WI38 (cell line): ENCODE results near the gene PODNL1.

ENCODE experiments used
- H3K4me3 ChIP-seq: 2 replicates; pipeline ENCODE4 v1.5.1; 2011; ENCODE audit warnings: low read depth, mild to moderate bottlenecking, control low read depth, low read length
- TF ChIP-seq, protein P1 (sequence below): IDR thresholded peaks from 2 replicates; pipeline ENCODE4 v1.5.1; 2012; ENCODE audit warnings: low read depth, mild to moderate bottlenecking, control low read depth, low read length

The PODNL1 gene

DNA sequence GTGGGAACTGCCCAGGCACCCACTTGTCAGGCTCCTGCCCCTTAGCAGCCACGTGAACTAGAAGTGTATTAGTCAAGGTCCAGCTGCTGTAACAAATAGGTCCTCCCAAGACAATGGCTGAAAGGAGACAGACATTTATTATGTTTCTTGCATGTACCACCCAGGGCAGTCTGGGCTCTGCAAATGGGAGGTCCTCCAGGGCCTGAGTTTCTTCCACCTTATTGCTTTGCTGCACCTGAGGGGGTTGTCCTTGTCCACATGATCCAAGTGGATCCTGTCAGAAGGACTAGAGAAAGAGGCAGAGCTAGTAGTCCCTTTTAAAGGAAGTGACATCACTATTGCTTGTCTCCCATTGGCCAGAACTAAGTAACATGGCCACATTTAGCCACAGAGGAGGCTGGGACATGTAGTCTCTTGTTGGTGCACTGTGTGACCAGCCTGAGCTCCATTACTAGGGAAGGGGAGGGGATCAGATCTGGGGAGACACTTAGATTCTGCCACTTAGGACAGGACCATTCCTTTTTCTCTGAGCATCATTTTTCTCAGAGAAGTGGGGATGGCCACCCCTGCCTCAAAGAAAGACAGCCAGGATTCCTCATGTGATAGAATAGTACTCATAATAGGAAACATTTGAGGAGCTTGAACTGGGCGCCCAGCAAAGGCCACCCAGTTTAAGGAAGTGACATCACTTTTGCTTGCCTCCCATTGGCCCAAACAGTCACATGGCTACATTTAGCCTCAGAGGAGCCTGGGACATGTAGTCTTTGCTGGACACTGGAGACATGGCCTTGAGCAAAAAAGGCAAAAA is 17.1 kb downstream of the PODNL1 start:
- H3K4me3 ChIP-seq = no peak overlapping the region
- TF ChIP-seq, protein P1, sequence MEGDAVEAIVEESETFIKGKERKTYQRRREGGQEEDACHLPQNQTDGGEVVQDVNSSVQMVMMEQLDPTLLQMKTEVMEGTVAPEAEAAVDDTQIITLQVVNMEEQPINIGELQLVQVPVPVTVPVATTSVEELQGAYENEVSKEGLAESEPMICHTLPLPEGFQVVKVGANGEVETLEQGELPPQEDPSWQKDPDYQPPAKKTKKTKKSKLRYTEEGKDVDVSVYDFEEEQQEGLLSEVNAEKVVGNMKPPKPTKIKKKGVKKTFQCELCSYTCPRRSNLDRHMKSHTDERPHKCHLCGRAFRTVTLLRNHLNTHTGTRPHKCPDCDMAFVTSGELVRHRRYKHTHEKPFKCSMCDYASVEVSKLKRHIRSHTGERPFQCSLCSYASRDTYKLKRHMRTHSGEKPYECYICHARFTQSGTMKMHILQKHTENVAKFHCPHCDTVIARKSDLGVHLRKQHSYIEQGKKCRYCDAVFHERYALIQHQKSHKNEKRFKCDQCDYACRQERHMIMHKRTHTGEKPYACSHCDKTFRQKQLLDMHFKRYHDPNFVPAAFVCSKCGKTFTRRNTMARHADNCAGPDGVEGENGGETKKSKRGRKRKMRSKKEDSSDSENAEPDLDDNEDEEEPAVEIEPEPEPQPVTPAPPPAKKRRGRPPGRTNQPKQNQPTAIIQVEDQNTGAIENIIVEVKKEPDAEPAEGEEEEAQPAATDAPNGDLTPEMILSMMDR = no peak

DNA sequence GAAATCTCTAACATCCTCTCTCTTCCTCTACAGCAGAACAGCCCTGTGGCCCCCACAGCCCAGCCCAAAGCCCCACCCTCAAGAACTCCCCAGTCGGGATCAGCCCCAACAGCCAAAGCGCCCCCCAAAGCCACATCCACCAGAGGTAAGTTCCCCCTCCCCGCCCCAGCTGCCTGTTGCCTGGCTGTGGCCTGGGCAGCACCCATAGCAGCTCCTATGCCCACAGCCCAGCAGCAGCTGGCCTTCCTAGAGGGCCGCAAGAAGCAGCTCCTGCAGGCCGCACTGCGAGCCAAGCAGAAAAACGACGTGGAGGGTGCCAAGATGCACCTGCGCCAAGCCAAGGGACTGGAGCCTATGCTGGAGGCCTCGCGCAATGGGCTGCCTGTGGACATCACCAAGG is 17.7 kb downstream of the PODNL1 start:
- no peak overlapping the region for H3K4me3 ChIP-seq
- TF ChIP-seq, protein P1 = no peak

DNA sequence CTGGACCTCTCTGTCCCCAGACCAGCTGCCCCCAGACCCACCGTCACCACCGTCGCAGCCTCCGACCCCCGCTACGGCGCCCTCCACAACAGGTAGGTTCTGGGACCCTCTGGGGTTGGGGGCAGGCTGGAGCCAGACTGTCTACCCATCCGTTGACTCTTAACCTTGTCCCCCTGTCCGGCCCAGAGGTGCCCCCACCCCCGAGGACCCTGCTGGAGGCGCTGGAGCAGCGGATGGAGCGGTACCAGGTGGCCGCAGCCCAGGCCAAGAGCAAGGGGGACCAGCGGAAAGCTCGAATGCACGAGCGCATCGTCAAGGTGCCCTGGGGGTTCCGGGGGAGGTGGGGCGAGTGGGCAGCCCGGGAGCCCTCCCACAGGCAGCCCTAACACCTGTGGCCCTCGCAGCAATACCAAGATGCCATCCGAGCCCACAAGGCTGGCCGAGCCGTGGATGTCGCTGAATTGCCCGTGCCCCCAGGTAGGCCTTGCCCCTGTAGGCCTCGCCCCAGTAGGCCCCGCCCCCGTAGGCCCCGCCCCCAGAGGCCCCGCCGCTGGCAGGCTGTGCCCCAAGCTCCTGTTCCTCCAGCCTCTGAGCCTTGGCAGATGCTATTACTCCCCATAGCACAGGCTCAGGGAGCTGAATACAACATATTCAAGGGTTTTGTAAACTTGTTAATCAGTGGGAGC is 19.3 kb downstream of the PODNL1 start:
- TF ChIP-seq, protein P1 = no peak
- H3K4me3 ChIP-seq = no peak overlapping the region

DNA sequence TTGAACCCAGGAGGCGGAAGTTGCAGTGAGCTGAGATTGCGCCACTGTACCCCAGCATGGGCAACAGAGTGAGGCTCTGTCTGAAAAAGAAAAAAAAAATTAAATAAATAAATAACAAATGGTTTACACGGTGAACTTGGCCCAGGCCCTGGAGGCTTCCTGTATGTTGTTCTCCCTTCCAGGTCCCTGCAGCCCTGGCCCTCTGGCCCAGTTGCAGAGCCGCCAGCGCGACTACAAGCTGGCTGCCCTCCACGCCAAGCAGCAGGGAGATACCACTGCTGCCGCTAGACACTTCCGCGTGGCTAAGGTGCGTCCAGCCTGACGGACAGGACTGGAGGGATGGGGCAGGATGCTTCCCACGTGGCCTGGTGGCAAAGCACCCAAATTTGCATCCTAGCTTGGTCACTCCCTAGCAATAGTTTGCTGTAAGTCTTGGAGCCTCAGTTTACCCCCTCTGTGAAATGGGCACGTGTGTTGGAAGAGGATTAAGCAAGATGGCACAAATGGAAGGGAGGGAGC is 20.3 kb downstream of the PODNL1 start:
- TF ChIP-seq, protein P1 = no peak
- no peak overlapping the region for H3K4me3 ChIP-seq

DNA sequence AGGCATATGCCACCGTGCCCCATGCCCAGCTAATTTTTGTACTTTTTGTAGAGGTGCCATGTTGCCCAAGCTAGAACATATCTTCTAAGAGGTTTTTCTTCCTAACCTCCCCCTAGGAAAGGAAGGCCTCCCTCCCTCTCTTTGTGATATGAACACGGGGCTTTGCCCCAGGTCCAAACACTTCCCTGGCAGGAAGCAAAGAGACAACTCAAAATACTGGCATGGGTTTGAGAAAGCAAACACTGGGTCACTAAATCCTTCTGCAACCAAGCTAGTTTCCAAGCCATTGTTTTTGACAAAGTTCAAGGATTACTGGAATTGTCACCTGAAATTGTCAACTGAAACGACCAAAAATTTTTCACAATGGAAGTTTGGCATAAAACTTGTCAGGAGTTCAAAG is 23.4 kb downstream of the PODNL1 start:
- TF ChIP-seq, protein P1 = no peak
- H3K4me3 ChIP-seq = no peak overlapping the region

DNA sequence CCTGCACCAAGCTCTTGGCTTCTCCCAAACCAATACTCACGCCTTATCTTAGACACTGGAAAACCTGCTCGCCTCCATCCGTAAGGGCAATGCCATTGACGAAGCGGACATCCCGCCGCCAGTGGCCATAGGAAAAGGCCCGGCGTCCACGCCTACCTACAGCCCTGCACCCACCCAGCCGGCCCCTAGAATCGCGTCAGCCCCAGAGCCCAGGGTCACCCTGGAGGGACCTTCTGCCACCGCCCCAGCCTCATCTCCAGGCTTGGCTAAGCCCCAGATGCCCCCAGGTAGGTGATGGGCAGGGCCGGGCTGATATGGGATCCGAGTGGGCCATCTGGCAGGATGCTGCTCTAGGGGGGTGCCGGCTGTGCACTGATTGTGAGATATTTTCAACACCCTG is 24.9 kb downstream of the PODNL1 start:
- TF ChIP-seq, protein P1 = no peak
- no peak overlapping the region for H3K4me3 ChIP-seq

DNA sequence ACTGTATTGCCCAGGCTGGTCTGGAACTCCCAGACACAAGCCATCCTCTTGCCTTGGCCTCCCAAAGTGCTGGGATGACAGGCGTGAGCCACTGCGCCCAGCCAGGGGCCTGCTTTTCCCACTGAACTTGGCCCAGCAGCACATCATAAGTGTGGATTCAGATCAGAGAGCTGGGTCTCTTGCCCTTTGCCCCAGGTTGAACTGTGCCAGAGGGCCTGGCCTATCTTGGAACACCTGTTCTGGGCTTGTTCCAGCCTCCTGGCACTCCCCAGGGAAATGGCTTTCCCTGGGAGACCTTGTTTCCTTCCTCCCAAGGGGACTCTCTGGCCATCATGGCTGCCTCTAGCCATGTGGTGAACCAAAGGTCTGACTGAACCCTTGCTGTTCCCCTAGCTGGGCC is 28.8 kb downstream of the PODNL1 start:
- H3K4me3 ChIP-seq = no peak overlapping the region
- TF ChIP-seq, protein P1 = no peak
